NCI-H146 treated with DMSO at 0.1 percent for 48 hours (cell line): ENCODE results near the gene PARVA.
A peak's percentile ranks its signal among the peaks of the same experiment; 100 is the strongest.

ENCODE experiments used
- DNase-seq: peaks from one replicate; lab custom pipeline; 2025; ENCODE audit not compliant: unreplicated experiment; lab: John Stamatoyannopoulos, UW

The PARVA gene

DNA sequence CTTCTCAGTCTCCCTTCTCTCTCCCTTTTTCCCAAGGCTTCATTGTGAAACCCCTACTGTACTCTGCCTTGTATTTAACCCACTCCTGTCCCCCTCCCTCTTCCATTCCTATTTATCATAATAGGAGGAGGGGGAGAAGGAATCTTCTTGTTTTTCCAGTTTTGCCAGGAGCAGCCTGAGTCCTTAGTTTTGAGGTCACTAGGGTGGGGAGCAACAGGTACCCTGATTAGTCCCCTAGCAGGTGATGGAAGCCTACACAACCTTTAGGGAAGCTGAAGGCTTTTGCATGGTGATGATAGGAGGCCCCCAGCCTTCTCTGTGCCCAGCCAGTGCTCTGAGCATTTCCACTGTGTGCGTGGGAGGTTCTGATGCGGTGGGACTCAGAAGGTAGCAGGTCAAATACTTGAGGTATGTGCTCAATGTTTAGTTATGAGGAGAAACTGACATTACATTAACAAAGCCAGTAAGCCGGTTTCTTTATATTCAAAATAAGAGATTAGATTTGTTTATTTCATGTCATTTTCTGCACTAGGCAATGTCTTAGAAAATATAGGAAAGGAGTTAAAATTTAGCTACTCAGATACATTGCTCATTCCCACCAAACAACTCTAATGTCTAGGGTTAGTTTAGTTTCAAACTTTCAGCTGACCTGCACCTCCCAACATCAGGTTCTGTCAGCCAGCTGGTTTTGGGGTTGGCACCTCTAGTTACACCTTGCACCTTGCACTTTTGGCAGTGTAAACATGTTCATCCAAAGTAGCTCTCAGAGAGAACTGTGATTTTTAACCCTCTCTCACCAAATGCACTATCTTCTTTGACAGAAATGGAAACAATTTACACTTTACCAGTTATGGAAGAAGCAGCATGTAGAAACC lies 26.0 kb downstream of the PARVA start:
- DNase-seq: no peak

GRCh38 chr11:12403997-12404350 lies 26.6 kb downstream of the PARVA start:
- no peak for DNase-seq

GRCh38 chr11:12404436-12404835 lies 27.1 kb downstream of the PARVA start:
- no peak for DNase-seq

- no peak for DNase-seq
Measured at GRCh38 chr11:12408156-12408770, 30.9 kb downstream of the PARVA start.

- DNase-seq: no peak
Measured at GRCh38 chr11:12409621-12410005, 32.2 kb downstream of the PARVA start.

GRCh38 chr11:12410006-12410728 lies 32.8 kb downstream of the PARVA start:
- DNase-seq: no peak

GRCh38 chr11:12411393-12411792 lies 34.0 kb downstream of the PARVA start:
- no peak for DNase-seq

- peak; percentile 28 for DNase-seq
Measured at GRCh38 chr11:12411806-12412727, 34.7 kb downstream of the PARVA start.

DNA sequence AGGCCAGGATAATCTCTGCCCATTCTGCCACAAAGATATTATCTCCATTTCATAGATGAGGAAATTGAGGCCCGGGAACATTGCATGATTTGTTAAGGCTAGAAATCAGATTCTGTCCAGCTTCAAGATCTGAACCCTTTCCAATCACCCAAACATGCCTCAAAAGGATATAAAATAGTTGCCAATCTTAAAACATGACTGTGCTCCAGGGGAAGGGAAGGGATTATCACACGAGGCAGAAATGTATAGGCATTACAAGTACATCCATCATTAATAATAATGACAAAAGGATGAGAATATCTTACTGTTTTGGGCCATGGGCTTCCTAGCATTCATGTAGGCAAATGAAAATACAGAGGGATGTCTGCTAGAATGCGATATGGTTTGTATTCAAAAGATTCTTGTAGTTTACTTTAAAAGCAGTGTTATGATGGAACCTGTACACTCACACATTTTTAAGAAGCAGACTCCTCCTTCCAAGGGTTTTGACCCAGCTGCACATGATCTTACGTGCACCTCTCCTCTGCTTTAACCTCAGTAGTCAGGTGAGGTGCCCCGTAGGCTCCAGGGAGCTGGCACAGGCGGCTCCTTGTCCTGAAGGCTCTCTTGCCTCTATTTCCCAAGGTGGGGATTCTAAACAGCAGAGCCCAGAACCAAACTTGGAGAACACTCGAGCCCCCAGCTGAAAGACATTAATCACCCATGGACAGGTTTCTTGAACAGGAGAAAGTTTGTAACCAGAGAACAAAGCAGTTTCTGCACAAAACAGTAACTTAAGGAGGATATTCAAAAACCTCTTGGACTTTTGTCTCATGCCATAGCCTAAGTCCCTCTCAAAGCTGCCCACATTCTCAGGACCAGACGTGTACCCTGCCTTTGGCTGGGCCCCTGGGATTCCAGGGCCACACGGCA lies 36.0 kb downstream of the PARVA start:
- no peak for DNase-seq

GRCh38 chr11:12414611-12415010 lies 37.2 kb downstream of the PARVA start:
- DNase-seq: no peak

- no peak for DNase-seq
Measured at GRCh38 chr11:12415342-12415966, 38.1 kb downstream of the PARVA start.

- DNase-seq: no peak
Measured at GRCh38 chr11:12416552-12416951, 39.2 kb downstream of the PARVA start.

DNA sequence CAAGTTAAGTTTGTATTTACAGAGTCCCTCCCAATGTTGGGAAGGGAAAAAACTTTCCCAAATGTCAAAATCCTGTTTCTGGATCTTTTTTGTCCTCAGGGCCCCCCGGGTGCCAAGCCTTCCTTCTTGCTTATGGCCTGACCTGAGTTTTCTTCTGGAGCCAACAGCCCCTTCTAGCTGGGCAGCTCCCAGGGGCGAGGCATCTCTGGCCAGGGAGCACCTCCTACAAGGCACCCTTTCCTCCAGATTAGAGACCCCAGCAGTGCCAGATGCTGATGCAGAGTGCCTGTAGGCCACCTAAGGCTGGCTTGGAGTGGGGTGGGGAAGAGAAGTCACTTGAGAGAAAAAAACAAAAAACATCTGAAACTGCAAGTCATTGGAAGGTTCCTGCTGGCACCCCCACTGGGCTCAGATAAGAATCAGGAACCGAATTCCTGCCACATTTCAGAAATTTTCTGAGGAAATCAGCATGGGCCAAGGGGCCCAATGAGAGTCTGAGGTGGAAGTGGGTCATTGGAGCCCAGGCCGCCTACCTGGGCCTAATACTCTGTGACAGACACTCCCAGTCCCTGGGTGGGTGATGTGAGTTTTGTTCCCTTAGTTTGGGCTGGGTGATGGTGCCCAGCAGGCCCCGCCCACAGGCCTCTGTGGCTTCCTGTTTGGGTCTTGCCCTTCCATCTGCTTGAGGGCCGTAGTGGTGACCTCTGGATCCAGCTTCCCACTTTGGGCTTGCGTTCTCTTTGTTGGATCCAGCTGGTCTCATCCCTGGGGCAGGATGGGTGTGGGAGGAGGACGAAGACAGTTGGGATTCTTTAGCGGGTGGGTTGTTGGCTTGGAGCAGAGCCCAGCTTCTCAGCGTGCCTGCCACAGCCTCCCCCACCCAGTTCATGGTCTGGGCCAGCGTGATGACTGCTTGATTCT lies 40.6 kb downstream of the PARVA start:
- no peak for DNase-seq

DNA sequence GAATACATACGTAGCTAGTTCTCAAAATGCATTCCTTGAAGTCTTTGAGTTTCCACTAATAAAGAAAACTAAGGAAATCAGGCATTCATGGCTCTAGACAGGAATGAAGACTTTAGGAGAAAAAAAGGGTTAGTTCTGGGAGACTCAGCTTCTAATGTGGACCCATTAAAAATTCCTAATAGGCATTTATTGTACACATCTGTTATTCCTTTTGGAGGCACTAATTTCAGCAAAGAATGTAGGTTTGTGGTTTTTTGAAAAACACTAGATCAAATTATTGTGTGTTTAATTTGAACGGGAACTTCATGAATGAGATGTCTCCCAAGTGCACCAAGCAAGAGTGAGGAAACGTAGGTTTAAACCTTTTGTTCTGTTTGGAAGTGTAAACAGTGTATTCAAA lies 42.7 kb downstream of the PARVA start:
- DNase-seq: no peak

DNA sequence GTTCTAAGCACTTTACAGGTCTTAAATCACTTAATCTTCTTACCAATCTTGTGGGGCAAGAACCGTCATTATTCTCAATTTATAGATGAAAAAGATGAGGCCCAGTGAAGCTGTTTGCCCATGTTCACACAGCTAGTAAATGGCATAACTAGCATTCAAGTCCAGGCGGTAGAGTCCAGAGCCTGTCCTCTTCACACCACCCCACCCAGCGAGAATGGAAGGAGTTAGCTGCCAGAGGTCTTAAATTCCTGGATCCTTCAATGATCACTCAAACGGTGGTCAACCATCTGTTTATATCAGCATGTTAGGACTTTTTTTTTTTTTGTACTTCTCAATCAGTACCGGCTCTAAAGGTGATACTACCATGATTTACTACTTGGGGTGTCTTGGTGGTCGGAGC lies 43.3 kb downstream of the PARVA start:
- DNase-seq: no peak

GRCh38 chr11:12421386-12421785 lies 44.0 kb downstream of the PARVA start:
- DNase-seq: no peak

DNA sequence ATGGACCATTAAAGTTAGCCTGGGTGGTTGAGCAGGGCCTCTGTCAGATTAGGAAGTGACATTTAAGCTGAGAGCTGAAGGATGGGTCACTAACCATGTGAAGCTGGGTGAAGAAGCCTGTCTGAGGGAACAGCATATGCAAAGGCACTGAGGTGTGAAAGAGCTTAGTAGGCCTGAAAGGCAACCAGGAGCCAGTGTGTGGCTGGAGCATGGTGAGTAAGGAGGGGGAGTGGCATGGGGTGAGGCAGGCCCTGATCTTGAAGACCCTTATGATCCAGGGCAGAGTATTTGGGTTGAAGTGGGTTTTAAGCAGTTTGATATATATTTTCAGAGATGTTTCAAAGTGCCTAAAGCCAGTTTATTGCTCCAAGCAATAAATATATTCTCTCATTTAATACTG lies 48.8 kb downstream of the PARVA start:
- no peak for DNase-seq

DNA sequence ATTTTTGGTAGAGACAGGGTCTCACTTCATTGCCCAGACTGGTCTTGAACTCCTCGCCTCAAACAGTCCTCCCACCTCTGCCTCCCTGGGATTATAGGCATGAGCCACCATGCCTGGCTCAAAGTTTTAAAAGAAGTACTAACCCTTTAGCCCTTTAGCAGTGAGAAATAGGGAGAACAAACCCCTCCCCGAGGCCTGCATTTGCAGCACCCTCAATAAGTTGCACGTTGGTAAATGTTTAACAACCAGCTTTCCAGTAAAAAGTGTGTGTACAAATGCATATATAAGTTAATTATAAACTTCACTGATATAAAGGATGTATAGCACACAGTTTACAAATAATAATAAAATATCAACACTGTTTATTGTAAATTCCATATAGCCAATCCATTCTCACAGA lies 51.8 kb downstream of the PARVA start:
- no peak for DNase-seq
